Astrocyte of the spinal cord (primary cell): Measurements from ENCODE around the gene EEFSEC.

Experiments used
- DNase-seq: peaks from one replicate; pipeline ENCODE4 v3.0.0; 2011; ENCODE audit warnings: low read depth, low spot score
- H3K4me3 ChIP-seq: 2 replicates; pipeline ENCODE4 v1.5.1; 2011; ENCODE audit warnings: low read depth, mild to moderate bottlenecking, low read length, moderate library complexity
- in situ Hi-C: cut with HindIII; loops from 2 replicates; pipeline ENCODE4 v1.10.0; 2017; ENCODE audit warnings: low sequenced_read_pairs
- TF ChIP-seq, protein P1 (sequence below): IDR thresholded peaks from 2 replicates; pipeline ENCODE4 v1.5.1; 2012; ENCODE audit warnings: low read depth, mild to moderate bottlenecking, low read length, inconsistent platforms

The EEFSEC gene

DNA sequence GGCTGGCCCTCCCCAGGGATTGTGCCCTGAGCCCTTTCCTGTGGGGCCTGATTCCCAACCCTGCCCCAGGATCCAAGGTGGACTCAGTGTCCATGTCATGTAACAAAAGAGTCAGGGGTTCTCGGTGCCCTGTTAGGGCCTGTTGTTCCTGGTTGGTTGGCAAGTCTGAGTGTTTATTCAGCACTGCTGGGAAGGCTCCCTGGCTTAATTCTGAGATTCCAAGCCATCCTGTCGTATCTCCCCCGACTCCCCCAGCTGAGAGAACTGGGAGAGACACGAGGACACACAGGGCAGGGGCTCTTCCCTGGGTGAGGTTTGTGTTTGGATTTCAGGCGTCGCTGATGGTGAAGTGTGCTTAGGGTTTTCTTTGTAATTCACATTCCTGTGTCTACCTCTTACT lies 78.3 kb downstream of the EEFSEC start:
- TF ChIP-seq, protein P1, sequence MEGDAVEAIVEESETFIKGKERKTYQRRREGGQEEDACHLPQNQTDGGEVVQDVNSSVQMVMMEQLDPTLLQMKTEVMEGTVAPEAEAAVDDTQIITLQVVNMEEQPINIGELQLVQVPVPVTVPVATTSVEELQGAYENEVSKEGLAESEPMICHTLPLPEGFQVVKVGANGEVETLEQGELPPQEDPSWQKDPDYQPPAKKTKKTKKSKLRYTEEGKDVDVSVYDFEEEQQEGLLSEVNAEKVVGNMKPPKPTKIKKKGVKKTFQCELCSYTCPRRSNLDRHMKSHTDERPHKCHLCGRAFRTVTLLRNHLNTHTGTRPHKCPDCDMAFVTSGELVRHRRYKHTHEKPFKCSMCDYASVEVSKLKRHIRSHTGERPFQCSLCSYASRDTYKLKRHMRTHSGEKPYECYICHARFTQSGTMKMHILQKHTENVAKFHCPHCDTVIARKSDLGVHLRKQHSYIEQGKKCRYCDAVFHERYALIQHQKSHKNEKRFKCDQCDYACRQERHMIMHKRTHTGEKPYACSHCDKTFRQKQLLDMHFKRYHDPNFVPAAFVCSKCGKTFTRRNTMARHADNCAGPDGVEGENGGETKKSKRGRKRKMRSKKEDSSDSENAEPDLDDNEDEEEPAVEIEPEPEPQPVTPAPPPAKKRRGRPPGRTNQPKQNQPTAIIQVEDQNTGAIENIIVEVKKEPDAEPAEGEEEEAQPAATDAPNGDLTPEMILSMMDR = no peak
- H3K4me3 ChIP-seq = no peak overlapping the region
- DNase-seq = no peak
- in situ Hi-C loops = no loop called here

DNA sequence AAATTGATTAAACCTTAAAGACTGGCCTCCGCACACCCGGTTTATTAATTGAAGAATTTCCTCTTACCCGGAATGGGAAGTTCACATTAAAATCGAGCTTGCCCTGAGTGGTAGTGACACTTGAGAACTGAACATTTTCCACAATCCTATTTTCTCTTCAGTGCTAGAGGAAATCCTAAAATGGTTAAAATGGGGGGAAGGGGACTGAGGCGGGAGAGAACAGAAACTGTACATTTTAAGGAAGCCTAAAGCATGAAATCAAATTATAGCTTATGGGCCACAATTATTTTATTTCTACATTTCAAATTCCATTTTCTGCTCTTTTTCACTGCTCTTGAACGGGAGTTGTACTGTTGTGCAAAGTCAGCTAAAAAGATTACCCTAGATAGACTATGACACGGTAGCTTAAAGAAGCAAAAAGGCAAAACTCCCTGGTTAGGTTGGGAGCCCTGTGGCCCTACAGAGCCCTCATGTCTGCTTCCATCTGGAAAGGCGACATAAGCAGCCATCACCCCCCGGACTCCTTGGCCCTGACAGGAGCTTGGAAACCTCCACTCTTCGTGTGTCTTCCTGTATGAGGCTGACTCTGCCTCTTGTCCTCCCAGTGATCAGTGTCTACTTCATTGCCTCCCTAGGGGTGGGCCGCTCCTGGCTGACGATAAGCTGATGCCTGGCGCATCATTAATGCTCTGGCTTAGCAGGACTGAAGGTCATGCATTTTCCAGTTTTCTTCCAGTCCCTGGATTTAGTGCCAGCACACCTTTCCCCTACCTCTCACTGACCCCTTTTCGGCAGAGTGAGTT lies 79.3 kb downstream of the EEFSEC start:
- TF ChIP-seq, protein P1 = no peak
- no peak for DNase-seq
- in situ Hi-C loops = no loop called here
- H3K4me3 ChIP-seq = no peak overlapping the region

DNA sequence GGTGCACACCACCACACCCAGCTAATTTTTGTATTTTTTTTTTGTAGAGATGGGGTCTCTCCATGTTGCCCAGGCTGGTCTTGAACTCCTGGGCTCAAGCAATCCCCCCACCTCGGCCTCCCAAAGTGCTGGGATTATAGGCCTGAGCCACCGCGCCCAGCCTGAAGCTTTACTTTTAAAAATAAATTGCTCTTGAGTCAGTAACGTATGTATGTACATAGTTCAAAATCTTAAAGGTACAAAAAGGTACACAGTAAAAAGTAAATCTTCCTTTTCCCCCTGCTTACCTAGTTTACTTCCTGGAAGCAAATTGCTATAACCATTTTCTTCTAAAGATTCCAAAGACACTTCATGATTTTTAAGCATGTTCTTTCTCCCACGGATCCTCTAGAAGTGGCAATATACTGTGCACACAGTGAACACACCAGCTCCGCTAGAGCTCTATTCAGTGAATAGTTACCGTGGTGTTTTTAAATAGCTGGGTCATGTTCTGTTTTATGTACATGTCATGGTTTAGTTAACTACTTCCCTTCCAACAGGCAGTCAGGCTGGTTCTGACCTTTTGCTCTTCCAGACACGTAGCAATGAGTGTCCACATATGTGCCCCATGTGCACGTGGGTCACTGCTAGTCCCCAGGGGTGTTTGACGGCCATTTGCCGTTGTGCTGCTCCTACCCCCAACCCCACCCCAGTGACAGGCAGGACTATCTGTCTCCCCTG lies 82.1 kb downstream of the EEFSEC start:
- TF ChIP-seq, protein P1 = no peak
- no peak for DNase-seq
- H3K4me3 ChIP-seq = no peak overlapping the region
- in situ Hi-C loops = no loop called here

DNA sequence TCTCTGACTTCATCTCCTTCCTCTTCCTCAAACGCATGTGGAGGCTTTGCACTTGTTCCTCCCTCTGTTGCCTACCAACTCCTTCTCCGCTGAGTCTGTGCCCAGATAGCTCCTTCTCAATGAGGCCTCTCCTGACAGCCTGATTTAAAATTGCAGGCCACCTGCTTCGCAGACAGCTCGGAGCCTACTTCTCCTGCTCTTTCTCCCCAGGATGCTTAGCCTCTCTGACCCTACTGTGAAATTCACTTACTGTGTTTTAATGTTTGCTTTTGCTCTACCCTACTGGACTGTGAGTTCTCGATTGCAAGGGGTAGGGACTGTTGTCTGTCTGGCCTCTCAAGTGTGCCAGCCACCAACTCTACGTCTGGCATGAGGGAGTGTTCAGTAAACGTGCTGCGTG lies 83.4 kb downstream of the EEFSEC start:
- in situ Hi-C loops = no loop called here
- H3K4me3 ChIP-seq = no peak overlapping the region
- DNase-seq = no peak
- TF ChIP-seq, protein P1 = no peak

DNA sequence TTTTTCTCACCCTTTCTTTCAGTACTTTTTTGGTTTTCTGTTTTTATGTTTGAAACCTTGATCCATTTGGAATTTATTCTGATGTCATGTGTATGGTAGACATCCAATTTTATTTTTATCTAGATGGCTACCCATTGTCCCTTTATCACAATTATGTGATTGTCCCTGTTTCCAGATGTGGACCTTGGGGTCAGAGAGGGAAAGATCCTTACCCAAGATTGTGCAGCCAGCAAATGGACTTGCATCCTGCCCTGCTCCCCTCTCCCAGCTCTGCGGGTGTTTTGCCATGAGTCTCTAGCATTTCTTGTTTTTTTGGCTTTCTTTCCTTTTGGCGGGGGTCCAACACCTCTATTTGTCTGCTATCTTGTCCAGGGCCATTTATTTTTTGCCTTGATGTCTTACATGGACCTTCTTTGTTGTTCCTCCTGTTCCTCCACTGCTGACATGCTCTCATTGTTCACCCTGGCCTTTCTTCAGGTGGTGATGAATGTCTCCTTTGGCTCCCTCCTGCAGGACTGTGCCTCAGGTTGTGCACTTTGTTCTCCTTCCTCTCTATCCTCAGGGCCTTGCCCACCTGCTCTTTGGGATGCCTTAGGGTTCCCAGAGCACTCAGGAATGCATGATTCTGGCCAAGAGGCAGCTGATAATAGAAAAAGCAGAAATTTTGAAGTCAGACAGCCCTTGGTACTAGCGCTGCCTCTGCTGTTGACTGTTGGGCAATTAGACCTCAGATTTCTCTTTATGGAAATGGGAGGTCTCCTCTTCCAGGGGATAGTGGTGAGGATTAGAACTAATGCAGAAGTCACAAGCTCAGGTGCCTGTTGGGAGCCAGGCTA lies 84.3 kb downstream of the EEFSEC start:
- in situ Hi-C loops = no loop called here
- TF ChIP-seq, protein P1 = no peak
- DNase-seq = no peak
- H3K4me3 ChIP-seq = no peak overlapping the region

DNA sequence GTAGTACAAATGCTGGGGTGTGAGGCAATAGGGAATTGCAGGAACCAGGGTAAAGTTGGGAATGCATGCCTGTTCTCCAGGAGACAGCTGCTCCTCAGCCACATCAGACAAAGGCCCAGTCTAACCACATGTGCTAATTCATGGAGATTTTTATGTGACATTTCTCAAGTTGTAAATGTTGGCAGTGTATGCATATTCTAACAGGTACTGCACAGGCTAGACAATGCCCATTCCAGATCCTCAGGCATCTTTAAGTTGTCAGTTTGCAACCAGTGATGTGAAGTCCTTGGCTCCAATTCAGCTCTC lies 84.9 kb downstream of the EEFSEC start:
- TF ChIP-seq, protein P1 = no peak
- DNase-seq = no peak

More for the DNA sequence above, 84.9 kb downstream of the EEFSEC start:
- H3K4me3 ChIP-seq = no peak overlapping the region
- in situ Hi-C loops = no loop called here
